Cardiac muscle cell (in vitro differentiated cells and primary cell): Measurements from ENCODE around the gene MYH16. TPM values are rescaled to one million over a fixed set of nuclear protein-coding genes. Genes with fewer than 3 reads are reported as not detected.

Experiments used
- DNase-seq, 2 donors: peaks; one replicate each; pipeline versions ENCODE4 v3.0.0 to v3.0.0-alpha.2; 2010 to 2017; ENCODE audit warnings: low read depth in 1 of 2, low spot score in 1 of 2
- H3K27ac ChIP-seq: fragments of 200-600 bp; sonication (generic); 2 replicates; pipeline ENCODE4 v1.5.1; 2016
- H3K27me3 ChIP-seq: fragments of 200-600 bp; sonication (generic); 2 replicates; pipeline ENCODE4 v1.6.0; 2016; ENCODE audit warnings: control low read depth
- H3K36me3 ChIP-seq: fragments of 200-600 bp; sonication (generic); 2 replicates; pipeline ENCODE4 v1.5.1; 2016; ENCODE audit warnings: control low read depth
- H3K4me1 ChIP-seq: fragments of 200-600 bp; sonication (generic); 2 replicates; pipeline ENCODE4 v1.8.1; 2017; ENCODE audit warnings: low read depth, mild to moderate bottlenecking, mixed run types
- H3K4me3 ChIP-seq: fragments of 200-600 bp; sonication (generic); 2 replicates; pipeline ENCODE4 v1.5.1; 2016; ENCODE audit warnings: mild to moderate bottlenecking
- H3K9me3 ChIP-seq: fragments of 200-600 bp; sonication (generic); 2 replicates; pipeline ENCODE4 v1.5.1; 2017; ENCODE audit warnings: low read depth, mild to moderate bottlenecking, control low read depth
- polyA plus RNA-seq: library from polyadenylated mRNA; unstranded; fragments of >200 nt; fragmentation: Nextera tagmentation; extraction: Ambion mirVana; gene quantifications from 2 replicates; pipeline ENCODE4 v1.2.1, GENCODE V29; 2016
- total RNA-seq: library from RNA; depleted of rRNA; stranded (reverse); fragments of >200 nt; gene quantifications from 2 replicates; pipeline ENCODE4 v1.2.3, GENCODE V29; 2016
- TF ChIP-seq, protein P1 (sequence below): IDR thresholded peaks from 2 replicates; pipeline ENCODE4 v1.5.1; 2012; ENCODE audit warnings: low read depth, mild to moderate bottlenecking, low read length

The MYH16 gene
- total and polyA plus RNA-seq, 2 experiments from 2014 or later, result 0.15 TPM; not detected in 1

DNA sequence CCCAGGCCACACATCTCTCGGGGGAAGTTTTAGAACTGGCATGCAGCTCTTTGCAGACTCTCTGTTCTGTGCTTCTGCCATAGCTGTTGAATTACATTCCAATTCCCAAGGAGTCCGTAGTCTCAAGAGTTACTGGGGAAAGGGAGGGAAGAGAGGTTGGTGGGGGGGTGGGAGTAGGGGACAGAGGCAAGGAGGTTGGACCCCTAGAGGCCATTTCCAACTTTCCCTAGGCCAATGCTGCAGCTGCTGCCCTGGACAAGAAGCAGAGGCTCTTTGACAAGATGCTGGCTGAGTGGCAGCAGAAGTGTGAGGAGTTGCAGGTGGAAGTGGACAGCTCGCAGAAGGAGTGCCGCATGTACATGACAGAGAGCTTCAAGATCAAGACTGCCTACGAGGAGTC, 23.8 kb downstream of the MYH16 start:
- Histone ChIP-seq H3K4me1 (no peaks in the 10 kb centered on the region), H3K4me3 (no peak overlapping the region), H3K27me3 (no peaks in the 10 kb centered on the region), H3K9me3 (no peaks in the 10 kb centered on the region), H3K27ac (no peak overlapping the region), H3K36me3 (no peaks in the 10 kb centered on the region)
- TF ChIP-seq, protein P1, sequence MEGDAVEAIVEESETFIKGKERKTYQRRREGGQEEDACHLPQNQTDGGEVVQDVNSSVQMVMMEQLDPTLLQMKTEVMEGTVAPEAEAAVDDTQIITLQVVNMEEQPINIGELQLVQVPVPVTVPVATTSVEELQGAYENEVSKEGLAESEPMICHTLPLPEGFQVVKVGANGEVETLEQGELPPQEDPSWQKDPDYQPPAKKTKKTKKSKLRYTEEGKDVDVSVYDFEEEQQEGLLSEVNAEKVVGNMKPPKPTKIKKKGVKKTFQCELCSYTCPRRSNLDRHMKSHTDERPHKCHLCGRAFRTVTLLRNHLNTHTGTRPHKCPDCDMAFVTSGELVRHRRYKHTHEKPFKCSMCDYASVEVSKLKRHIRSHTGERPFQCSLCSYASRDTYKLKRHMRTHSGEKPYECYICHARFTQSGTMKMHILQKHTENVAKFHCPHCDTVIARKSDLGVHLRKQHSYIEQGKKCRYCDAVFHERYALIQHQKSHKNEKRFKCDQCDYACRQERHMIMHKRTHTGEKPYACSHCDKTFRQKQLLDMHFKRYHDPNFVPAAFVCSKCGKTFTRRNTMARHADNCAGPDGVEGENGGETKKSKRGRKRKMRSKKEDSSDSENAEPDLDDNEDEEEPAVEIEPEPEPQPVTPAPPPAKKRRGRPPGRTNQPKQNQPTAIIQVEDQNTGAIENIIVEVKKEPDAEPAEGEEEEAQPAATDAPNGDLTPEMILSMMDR, result no peak
- no peak for DNase-seq

DNA sequence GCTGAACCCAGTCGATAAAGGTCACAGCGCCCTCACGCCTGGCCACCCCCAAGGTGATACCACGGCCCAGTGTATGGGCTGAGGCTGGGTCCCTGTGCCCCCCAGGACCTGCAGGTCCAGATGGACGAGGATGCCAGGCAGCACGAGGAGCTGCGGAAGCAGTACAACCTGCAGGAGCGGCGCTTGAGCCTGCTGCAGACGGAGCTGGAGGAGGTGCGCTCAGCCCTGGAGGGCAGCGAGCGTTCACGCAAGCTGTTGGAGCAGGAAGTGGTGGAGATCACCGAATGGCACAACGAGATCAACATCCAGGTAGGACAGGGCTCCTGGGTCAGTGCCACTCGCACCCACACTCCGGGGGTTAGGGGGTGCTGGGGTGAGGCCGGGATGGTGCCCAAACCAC, 28.9 kb downstream of the MYH16 start:
- H3K4me3 ChIP-seq, result no peak overlapping the region
- TF ChIP-seq, protein P1, result no peak
- H3K27ac ChIP-seq, result no peak overlapping the region
- no peaks in the 10 kb centered on the region for H3K9me3 ChIP-seq
- H3K4me1 ChIP-seq, result no peaks in the 10 kb centered on the region
- no peak for DNase-seq
- no peaks in the 10 kb centered on the region for H3K36me3 ChIP-seq
- H3K27me3 ChIP-seq, result no peaks in the 10 kb centered on the region

DNA sequence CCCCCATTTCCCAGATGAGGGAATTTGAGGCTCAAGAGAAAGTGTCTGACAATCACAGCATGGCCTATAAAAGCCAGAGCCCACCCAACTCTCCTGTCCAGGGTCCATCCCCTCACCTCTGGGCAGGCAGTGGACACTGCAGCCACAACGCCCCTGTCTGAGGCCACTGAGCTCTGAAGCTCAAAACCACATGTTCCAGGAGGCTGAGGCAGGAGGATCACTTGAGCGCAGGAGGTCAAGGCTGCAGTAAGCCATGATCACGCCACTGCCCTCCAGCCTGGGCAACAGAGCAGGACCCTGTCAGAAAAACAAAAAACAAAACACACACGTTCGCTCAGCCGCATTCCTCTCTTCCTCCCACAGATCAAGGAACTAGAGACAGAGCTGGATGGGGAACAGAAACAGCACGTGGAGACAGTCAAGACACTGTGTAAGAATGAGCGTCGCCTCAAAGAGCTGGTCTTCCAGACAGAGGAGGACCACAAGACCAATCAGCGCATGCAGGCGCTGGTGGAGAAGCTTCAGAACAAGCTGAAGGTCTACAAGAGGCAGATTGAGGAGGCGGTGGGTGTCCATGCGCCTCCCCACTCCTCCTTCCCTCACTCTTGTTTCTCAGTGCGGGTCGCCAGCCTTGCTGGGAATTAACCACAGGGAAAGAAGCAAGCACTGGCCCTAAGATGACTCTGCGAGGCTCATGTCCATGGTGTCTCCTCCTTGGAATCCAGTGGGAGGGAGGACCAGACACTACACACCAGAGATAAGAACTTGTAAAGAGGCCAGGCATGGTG, 33.0 kb downstream of the MYH16 start:
- Histone ChIP-seq H3K27me3 (no peaks in the 10 kb centered on the region), H3K9me3 (no peaks in the 10 kb centered on the region), H3K36me3 (no peaks in the 10 kb centered on the region), H3K4me3 (no peak overlapping the region), H3K27ac (no peak overlapping the region), H3K4me1 (no peaks in the 10 kb centered on the region)
- TF ChIP-seq, protein P1, result no peak
- no peak for DNase-seq

DNA sequence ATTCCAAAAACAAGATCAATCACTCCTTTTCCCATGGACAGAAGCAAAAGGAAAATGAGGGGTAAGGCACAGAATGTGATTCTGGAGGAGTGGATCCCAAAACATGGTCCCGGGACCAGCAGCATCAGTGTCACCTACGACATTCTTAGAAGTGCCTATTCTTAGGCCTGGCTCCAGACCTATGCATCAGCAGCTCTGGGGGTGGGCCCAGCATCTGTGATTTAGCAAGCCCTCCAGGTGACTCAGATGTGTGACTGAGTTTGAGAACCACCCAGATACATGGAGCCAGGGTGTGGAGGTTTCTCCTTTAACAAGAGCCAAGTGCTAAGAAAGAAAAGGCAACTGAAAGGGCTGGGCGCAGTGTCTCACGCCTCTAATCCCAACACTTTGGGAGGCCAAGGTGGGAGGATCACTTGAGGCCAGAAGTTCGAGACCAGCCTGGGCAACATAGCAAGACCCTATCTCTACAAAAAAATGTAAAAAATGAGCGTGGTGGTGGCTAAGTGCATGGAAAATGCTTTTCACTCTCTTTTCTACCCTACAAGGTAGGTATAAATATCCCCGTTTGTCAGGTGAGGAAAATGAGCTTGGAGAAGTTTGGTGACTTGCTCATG, 35.9 kb downstream of the MYH16 start:
- no peaks in the 10 kb centered on the region for H3K27me3 ChIP-seq
- no peaks in the 10 kb centered on the region for H3K4me1 ChIP-seq
- TF ChIP-seq, protein P1, result no peak
- no peaks in the 10 kb centered on the region for H3K36me3 ChIP-seq
- no peaks in the 10 kb centered on the region for H3K9me3 ChIP-seq
- H3K27ac ChIP-seq, result no peak overlapping the region
- DNase-seq, result no peak
- no peak overlapping the region for H3K4me3 ChIP-seq

DNA sequence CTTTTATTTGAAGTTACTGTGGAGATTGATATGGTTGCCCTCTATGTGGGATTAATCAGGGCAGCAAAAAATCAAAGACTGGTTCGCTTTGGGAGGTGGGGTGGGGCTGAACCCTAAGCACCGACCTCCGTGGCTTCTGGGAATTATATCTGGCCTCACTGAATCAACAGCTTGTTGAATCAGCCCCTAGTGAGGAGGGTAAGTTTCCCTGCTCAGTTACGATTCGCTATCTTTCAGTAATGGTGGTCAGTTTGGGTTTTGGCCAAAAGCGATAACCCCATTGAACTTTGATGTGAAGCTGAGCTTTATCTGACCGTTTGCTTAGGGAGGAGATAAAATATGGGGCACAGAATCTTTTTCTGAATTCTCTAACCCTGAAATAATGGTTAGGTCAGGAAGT, 36.5 kb downstream of the MYH16 start:
- TF ChIP-seq, protein P1, result no peak
- no peaks in the 10 kb centered on the region for H3K27me3 ChIP-seq
- no peak overlapping the region for H3K4me3 ChIP-seq
- no peak for DNase-seq
- H3K9me3 ChIP-seq, result no peaks in the 10 kb centered on the region
- no peaks in the 10 kb centered on the region for H3K36me3 ChIP-seq
- H3K27ac ChIP-seq, result no peak overlapping the region
- H3K4me1 ChIP-seq, result no peaks in the 10 kb centered on the region
